Measurements from ENCODE around the gene PLK4. TPM values are rescaled to one million over a fixed set of nuclear protein-coding genes. Genes with fewer than 3 reads are reported as not detected.
"Not testable (repeated sequence)": the region's sequence is repeated elsewhere in the genome, so short reads cannot be mapped to it uniquely, and the experiment has no call there.

Gene PLK4
- total RNA-seq, 1 donor from 2014 or later: 3.1 TPM

DNA sequence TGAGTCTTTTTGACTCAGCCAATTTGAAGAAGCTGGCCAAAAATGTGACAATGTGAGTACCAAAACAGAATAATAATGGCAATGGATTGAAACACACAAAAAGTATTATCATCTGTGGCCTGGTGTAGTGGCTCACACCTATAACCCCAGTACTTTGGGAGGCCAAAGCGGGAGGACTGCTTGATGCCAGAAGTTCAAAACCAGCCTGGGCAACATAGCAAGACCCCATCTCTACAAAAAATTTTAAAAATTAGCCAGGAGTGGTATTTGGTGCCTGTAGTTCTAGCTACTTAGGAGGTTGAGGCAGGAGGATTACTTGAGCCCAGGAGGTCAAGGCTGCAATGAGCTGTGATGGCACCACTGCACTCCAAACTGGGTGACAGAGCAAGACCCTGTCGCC lies 41.5 kb downstream of the PLK4 start:
- Mint-ChIP-seq H3K4me1 (ENCODE audit: low read depth) (peaks cover 4% of the 10 kb centered on the region), H3K4me3 (ENCODE audit: unreplicated experiment) (no peak overlapping the region), H3K9me3 (ENCODE audit: low read depth) (peaks cover 3% of the 10 kb centered on the region), H3K36me3 (ENCODE audit: low read depth) (peaks cover 22% of the 10 kb centered on the region), H3K27me3 (ENCODE audit: low read depth) (no peaks in the 10 kb centered on the region), H3K27ac (ENCODE audit: unreplicated experiment) (no peak overlapping the region)
- TF ChIP-seq, protein P1, sequence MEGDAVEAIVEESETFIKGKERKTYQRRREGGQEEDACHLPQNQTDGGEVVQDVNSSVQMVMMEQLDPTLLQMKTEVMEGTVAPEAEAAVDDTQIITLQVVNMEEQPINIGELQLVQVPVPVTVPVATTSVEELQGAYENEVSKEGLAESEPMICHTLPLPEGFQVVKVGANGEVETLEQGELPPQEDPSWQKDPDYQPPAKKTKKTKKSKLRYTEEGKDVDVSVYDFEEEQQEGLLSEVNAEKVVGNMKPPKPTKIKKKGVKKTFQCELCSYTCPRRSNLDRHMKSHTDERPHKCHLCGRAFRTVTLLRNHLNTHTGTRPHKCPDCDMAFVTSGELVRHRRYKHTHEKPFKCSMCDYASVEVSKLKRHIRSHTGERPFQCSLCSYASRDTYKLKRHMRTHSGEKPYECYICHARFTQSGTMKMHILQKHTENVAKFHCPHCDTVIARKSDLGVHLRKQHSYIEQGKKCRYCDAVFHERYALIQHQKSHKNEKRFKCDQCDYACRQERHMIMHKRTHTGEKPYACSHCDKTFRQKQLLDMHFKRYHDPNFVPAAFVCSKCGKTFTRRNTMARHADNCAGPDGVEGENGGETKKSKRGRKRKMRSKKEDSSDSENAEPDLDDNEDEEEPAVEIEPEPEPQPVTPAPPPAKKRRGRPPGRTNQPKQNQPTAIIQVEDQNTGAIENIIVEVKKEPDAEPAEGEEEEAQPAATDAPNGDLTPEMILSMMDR (IDR thresholded peaks at IDR 0.05): no peak
- DNase-seq (ENCODE audit: low spot score): no peak

DNA sequence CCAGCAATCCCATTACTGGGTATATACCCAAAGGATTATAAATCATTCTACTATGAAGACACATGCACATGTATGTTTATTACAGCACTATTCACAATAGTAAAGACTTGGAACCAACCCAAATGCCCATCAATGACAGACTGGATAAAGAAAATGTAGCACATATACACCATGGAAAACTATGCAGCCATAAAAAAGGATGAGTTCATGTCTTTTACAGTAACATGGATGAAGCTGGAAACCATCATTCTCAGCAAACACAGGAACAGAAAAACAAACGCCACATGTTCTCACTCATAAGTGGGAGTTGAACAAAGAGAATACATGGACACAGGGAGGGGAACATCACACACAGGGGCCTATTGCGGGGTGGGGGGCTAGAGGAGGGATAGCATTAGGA lies 45.0 kb downstream of the PLK4 start:
- not testable (repeated sequence) for DNase-seq (ENCODE audit: low spot score); H3K27ac Mint-ChIP-seq (ENCODE audit: unreplicated experiment); H3K27me3 Mint-ChIP-seq (ENCODE audit: low read depth); H3K4me3 Mint-ChIP-seq (ENCODE audit: unreplicated experiment); H3K9me3 Mint-ChIP-seq (ENCODE audit: low read depth); H3K4me1 Mint-ChIP-seq (ENCODE audit: low read depth)
- peaks cover 20% of the 10 kb centered on the region for H3K36me3 Mint-ChIP-seq (ENCODE audit: low read depth)

DNA sequence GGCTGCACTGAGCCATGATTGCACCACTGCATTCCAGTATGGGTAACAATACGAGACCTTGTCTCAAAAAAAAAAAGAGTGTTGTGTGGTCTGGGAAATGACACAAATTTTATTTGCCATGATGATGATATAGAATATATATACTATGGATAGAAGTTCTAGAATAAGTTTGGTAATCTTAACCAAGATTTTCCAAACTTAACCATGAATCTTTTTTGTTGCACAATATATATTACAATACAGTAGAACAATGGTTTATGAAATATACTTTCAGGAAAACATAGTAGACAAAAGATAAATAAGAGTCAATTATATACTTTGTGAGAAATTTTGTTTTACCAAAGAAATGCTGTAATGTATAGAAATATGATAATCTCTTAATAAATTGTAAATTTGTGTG lies 49.5 kb downstream of the PLK4 start:
- H3K27me3 Mint-ChIP-seq (ENCODE audit: low read depth): no peaks in the 10 kb centered on the region
- peaks cover 10% of the 10 kb centered on the region for H3K4me1 Mint-ChIP-seq (ENCODE audit: low read depth)
- H3K4me3 Mint-ChIP-seq (ENCODE audit: unreplicated experiment): no peak overlapping the region
- no peak overlapping the region for H3K27ac Mint-ChIP-seq (ENCODE audit: unreplicated experiment)
- H3K36me3 Mint-ChIP-seq (ENCODE audit: low read depth): peaks cover 16% of the 10 kb centered on the region
- no peak for DNase-seq (ENCODE audit: low spot score)
- peaks cover 3% of the 10 kb centered on the region for H3K9me3 Mint-ChIP-seq (ENCODE audit: low read depth)
- TF ChIP-seq, protein P1 (IDR thresholded peaks at IDR 0.05): no peak

DNA sequence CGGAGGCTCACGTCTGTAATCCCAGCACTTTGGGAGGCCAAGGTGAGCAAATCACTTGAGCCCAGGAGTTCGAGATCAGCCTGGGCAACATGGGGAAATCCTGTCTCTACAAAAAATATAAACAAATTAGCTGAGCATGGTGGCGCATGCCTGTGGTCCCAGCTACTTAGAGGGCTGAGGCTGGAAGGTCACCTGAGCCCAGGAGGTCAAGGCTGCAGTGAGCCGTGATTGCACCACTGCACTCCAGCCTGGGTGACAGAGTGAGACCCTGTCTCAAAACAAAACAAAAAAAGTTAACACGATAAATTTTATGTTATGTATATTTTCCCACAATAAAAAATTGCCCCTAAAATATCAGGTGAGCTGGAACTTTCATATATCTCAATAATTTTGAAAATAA lies 51.1 kb downstream of the PLK4 start:
- not testable (repeated sequence) for H3K27me3 Mint-ChIP-seq (ENCODE audit: low read depth); DNase-seq (ENCODE audit: low spot score); H3K36me3 Mint-ChIP-seq (ENCODE audit: low read depth); H3K27ac Mint-ChIP-seq (ENCODE audit: unreplicated experiment); H3K4me3 Mint-ChIP-seq (ENCODE audit: unreplicated experiment); H3K9me3 Mint-ChIP-seq (ENCODE audit: low read depth)
- H3K4me1 Mint-ChIP-seq (ENCODE audit: low read depth): peaks cover 13% of the 10 kb centered on the region

DNA sequence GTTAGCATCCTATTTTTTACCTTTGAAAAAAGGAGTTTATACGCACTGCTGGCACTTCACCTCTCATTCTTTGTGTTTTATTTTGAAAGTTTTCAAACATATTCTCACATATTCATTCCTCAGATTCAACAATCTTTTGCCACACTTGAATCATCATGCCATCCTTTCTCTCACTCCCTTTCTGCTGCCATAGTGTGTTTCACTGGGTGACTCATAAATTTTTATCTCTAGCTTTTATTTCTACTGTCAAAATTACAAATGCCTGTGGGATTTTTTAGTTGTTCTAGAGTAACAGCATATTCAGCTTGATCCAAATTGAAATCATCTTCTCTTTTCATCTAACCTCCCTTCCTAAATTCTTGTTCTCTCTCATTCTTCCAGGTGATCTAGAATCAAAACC lies 56.3 kb downstream of the PLK4 start:
- Mint-ChIP-seq H3K4me1 (ENCODE audit: low read depth) (peaks cover 26% of the 10 kb centered on the region), H3K9me3 (ENCODE audit: low read depth) (no peaks in the 10 kb centered on the region), H3K27ac (ENCODE audit: unreplicated experiment) (peak overlapping the region; percentile 88), H3K27me3 (ENCODE audit: low read depth) (no peaks in the 10 kb centered on the region), H3K36me3 (ENCODE audit: low read depth) (peaks cover 8% of the 10 kb centered on the region), H3K4me3 (ENCODE audit: unreplicated experiment) (no peak overlapping the region)
- no peak for DNase-seq (ENCODE audit: low spot score)
- TF ChIP-seq, protein P1 (IDR thresholded peaks at IDR 0.05): no peak

Other genes starting within 250 kb of the PLK4 start
- gene INTU, start 247.9 kb upstream of the PLK4 start, total RNA-seq: 6.1 to 11.4 TPM (median 10.9 TPM) in 3 replicates
- not detected in 3 replicates for gene SLC25A31, start 150.5 kb upstream of the PLK4 start, total RNA-seq
- gene HSPA4L, start 98.6 kb upstream of the PLK4 start, total RNA-seq: 3.7 to 5.7 TPM (median 4.0 TPM) in 3 replicates
- gene MFSD8, start 84.3 kb downstream of the PLK4 start, total RNA-seq: 16.4 to 20.6 TPM (median 17.2 TPM) in 3 replicates
- 7.8 to 9.9 TPM (median 8.8 TPM) in 3 replicates for gene ABHD18, start 84.5 kb downstream of the PLK4 start, total RNA-seq
- gene LARP1B, start 180.4 kb downstream of the PLK4 start, total RNA-seq: 20.9 to 23.6 TPM (median 21.9 TPM) in 3 replicates